A549 (cell line): ENCODE results near the gene NPY1R.

Experiments
- CTCF ChIP-seq: fragments of >200 bp; sonication (Bioruptor Twin); formaldehyde crosslinking; IDR thresholded peaks from 3 replicates; pipeline ENCODE4 v1.5.1; 2016
- EP300 ChIP-seq, 2 experiments: fragments of >200 bp; sonication (Bioruptor Twin); formaldehyde crosslinking; IDR thresholded peaks; 2 replicates in 1 of 2; 3 replicates in 1 of 2; pipeline ENCODE4 v1.6.1; 2016 to 2017
- HMGXB4 ChIP-seq: fragments of 250-450 bp; sonication (Bioruptor Pico); IDR thresholded peaks from 2 replicates; pipeline ENCODE4 v1.5.0; 2021; ENCODE audit warnings: mild to moderate bottlenecking, moderate library complexity, borderline replicate concordance
- MAZ ChIP-seq: fragments of 150-350 bp; IDR thresholded peaks from 2 replicates; pipeline ENCODE4 v1.6.1; 2014; ENCODE audit warnings: antibody characterized with exemption, low read depth, low read length, borderline replicate concordance
- PBX3 ChIP-seq: IDR thresholded peaks from 2 replicates; pipeline ENCODE4 v1.6.1; 2012
- POLR2A ChIP-seq: IDR thresholded peaks from 2 replicates; pipeline ENCODE4 v1.6.1; 2012; ENCODE audit warnings: mild to moderate bottlenecking, low read length
- RAD21 ChIP-seq, 2 experiments: fragments of >200 bp in 1 of 2; sonication (Bioruptor Twin) in 1 of 2; formaldehyde crosslinking in 1 of 2; IDR thresholded peaks in 1 of 2; conservative IDR thresholded peaks in 1 of 2; 2 replicates in 1 of 2; 3 replicates in 1 of 2; pipeline ENCODE4 v1.6.1; 2012 to 2018; ENCODE audit warnings: inconsistent platforms in 1 of 2

GRCh38 chr4:163356104-163356503 is 23.7 kb upstream of the NPY1R start:
- TF ChIP-seq PBX3 (no peak), POLR2A (no peak), CTCF (no peak), EP300 (IDR thresholded peaks at IDR 0.05) (no peak), HMGXB4 (CRISPR knock-in tag) (no peak), RAD21 (conservative IDR thresholded peaks at IDR 0.05 in 1 of 2, IDR thresholded peaks at IDR 0.05 in 1 of 2) (no peak), MAZ (no peak)
